ENCODE measurements around the gene LAPTM4A. TPM values are rescaled to one million over a fixed set of nuclear protein-coding genes. Genes with fewer than 3 reads are reported as not detected.

LAPTM4A gene
- total RNA-seq, 1 donor from 2014 or later, result 60.0 TPM

- FAIRE-seq (no peak), DNase-seq (ENCODE audit: low read depth) (no peak)
- no peak for TF ChIP-seq CTCF (IDR thresholded peaks at IDR 0.05; ENCODE audit: insufficient read depth, low read length, severe bottlenecking)
- no peaks in the 10 kb centered on the region for H3K27me3 ChIP-seq (ENCODE audit: control insufficient read depth, insufficient read depth, low read length)
- no peaks in the 10 kb centered on the region for H3K36me3 ChIP-seq (ENCODE audit: control insufficient read depth, insufficient read depth, low read length)
- H3K4me3 ChIP-seq (ENCODE audit: low read depth, low read length), result no peak overlapping the region
Observed at GRCh38 chr2:20011276-20012031, 40.0 kb downstream of the LAPTM4A start.

GRCh38 chr2:20008703-20009102 is 42.7 kb downstream of the LAPTM4A start:
- TF ChIP-seq CTCF (IDR thresholded peaks at IDR 0.05; ENCODE audit: insufficient read depth, low read length, severe bottlenecking), result no peak
- Histone ChIP-seq H3K4me3 (ENCODE audit: low read depth, low read length) (no peak overlapping the region), H3K36me3 (ENCODE audit: control insufficient read depth, insufficient read depth, low read length) (no peaks in the 10 kb centered on the region), H3K27me3 (ENCODE audit: control insufficient read depth, insufficient read depth, low read length) (no peaks in the 10 kb centered on the region)
- peak; percentile 64 for DNase-seq (ENCODE audit: low read depth)
- FAIRE-seq, result no peak

GRCh38 chr2:20005891-20006470 is 45.4 kb downstream of the LAPTM4A start:
- DNase-seq (ENCODE audit: low read depth) (no peak), FAIRE-seq (no peak)
- Histone ChIP-seq H3K4me3 (ENCODE audit: low read depth, low read length) (no peak overlapping the region), H3K36me3 (ENCODE audit: control insufficient read depth, insufficient read depth, low read length) (no peaks in the 10 kb centered on the region), H3K27me3 (ENCODE audit: control insufficient read depth, insufficient read depth, low read length) (no peaks in the 10 kb centered on the region)
- TF ChIP-seq CTCF (IDR thresholded peaks at IDR 0.05; ENCODE audit: insufficient read depth, low read length, severe bottlenecking), result no peak

- DNase-seq (ENCODE audit: low read depth) (no peak), FAIRE-seq (no peak)
- no peak for TF ChIP-seq CTCF (IDR thresholded peaks at IDR 0.05; ENCODE audit: insufficient read depth, low read length, severe bottlenecking)
- H3K27me3 ChIP-seq (ENCODE audit: control insufficient read depth, insufficient read depth, low read length), result no peaks in the 10 kb centered on the region
- H3K36me3 ChIP-seq (ENCODE audit: control insufficient read depth, insufficient read depth, low read length), result no peaks in the 10 kb centered on the region
- H3K4me3 ChIP-seq (ENCODE audit: low read depth, low read length), result no peak overlapping the region
Observed at GRCh38 chr2:20005067-20005627, 46.3 kb downstream of the LAPTM4A start.

GRCh38 chr2:20001361-20001863 is 50.0 kb downstream of the LAPTM4A start:
- H3K27me3 ChIP-seq (ENCODE audit: control insufficient read depth, insufficient read depth, low read length), result no peaks in the 10 kb centered on the region
- no peak for FAIRE-seq
- no peak for TF ChIP-seq CTCF (IDR thresholded peaks at IDR 0.05; ENCODE audit: insufficient read depth, low read length, severe bottlenecking)
- H3K4me3 ChIP-seq (ENCODE audit: low read depth, low read length), result no peak overlapping the region
- peak; percentile 78 for DNase-seq (ENCODE audit: low read depth)
- no peaks in the 10 kb centered on the region for H3K36me3 ChIP-seq (ENCODE audit: control insufficient read depth, insufficient read depth, low read length)
